Choroid plexus epithelial cell (primary cell): ENCODE results near the gene GNG12.
A peak's percentile ranks its signal among the peaks of the same experiment; 100 is the strongest.

Experiments
- DNase-seq: peaks from one replicate; pipeline ENCODE4 v3.0.0-alpha.2; 2010; ENCODE audit warnings: low read depth
- H3K4me3 ChIP-seq: 2 replicates; pipeline ENCODE4 v1.5.1; 2011; ENCODE audit warnings: low read depth, mild to moderate bottlenecking, control low read depth, low read length, moderate library complexity
- CTCF ChIP-seq: conservative IDR thresholded peaks from 2 replicates; pipeline ENCODE4 v1.5.1; 2011; ENCODE audit warnings: low read depth, mild to moderate bottlenecking, control low read depth, inconsistent platforms, low read length, moderate library complexity

The GNG12 gene

DNA sequence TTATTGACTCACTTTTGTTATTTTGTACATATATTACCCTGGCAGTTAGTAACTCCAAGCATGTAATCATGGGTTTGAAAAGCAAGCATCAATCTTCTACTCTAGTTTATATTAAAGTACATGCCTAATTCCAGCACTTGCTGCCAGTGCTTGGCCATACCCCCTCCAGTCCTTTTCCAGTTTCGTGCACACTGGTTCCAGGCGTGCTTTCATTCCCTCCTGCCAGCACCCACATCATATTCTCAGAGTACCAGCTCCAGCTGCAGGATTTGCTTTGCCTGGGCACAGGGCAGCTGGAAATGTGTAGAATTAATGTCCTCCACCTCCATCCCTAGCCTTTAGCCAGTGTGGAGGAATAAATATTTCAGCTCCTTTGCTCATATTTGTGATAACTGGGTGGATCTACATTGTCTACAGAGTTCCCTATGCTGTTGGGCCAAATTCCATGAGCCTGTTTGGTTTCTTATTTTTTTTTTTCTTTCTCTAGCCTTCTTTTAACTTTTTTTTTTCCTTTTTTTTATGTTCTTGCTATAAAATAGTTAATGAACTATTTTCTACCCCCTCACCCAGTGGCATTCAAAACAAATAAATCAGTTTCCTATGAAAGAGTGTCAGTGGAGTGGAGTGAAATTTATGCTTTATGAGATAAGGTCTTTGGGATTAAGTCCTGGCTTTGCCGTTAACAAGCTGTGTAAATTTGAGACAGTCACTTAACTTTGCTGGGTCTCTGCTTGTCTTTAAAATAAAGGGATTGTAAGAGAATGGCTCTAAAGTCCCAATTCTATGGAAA is 2.6 kb upstream of the GNG12 start:
- no peak overlapping the region for H3K4me3 ChIP-seq
- TF ChIP-seq CTCF: no peak
- no peak for DNase-seq

GRCh38 chr1:67834246-67834877 is 1.1 kb upstream of the GNG12 start:
- no peak for TF ChIP-seq CTCF
- no peak overlapping the region for H3K4me3 ChIP-seq
- DNase-seq: no peak

DNA sequence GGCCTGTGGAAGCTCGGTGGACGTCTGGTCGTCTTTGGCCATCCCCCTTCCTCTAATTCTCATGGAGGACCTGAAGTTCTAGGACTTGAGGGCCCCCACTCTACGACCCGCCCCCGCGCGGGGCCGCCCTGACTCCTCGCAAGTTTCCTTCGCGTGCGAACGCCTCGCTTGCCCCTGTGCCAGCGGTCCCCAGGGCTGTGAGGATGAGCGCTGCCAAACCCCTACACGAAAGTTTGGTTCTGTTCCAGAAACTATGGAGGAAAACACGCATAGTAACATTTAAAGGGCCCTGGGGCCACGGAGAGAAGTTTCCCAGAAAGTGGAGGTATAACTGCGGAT is 304 bp upstream of the GNG12 start:
- no peak for TF ChIP-seq CTCF
- no peak for DNase-seq
- peak overlapping the region; percentile 86 for H3K4me3 ChIP-seq

- peak overlapping the region; percentile 86 for H3K4me3 ChIP-seq
- peak; percentile 77 for DNase-seq
- peak; percentile 13 for TF ChIP-seq CTCF
Observed at GRCh38 chr1:67831850-67832513, 1.3 kb downstream of the GNG12 start.

DNA sequence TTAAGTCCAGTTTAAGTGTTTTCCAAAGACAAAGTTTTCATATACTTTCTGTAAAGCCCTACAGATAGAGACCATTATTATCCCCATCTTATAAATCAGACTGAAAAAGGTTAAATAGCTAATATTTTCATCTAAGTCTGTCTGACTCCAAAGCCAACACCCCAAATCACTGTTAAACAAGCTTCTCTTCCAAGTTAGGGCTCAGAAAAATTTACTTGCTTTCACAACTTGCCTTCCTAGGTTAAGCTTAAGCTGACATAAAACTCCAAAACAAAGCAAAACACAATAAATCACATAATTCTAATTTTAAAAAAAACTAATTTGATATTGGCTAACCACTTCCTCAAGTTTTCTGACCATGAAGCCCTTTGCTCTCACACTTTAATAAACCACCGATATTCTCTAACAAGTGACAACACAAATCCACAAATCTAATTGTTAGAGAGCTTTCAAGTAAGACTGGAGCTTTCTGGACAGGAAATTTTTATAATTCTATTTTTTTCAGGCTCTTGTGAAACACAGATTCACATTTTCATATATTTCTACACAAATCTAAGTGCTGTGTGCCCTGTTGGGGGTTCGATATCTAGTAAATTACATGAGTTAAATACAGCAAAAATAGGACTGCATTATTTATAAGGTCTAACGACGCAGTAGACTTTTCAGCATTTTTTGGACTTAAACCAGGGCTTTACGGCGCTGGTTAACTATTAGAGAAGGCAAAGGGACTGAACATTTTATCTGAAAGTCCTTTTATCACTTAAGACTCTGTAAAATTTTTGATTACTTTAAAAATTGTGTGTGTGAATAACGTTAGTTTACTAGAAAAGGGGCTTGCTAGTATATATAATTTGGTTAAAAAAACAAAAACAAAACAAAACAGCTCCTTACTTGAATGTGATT is 2.1 kb downstream of the GNG12 start:
- no peak for TF ChIP-seq CTCF
- DNase-seq: peak; percentile 30
- H3K4me3 ChIP-seq: peak overlapping the region; percentile 86

DNA sequence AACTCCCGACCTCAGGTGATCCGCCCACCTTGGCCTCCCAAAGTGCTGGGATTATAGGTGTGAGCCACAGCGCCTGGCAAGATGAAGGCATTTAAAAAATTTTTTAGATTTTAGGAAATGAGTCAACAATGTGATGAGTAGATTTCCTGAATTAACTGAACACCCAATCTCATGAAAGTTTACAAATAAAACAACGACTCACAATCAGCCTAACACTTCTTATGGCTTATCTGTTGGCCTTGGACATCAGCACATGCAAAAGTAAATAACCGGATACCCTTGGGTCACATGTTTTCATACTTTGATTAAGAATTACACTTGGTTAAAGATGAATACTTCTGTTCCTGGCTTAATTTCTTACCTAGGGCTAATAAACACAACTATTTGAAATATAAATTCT is 3.0 kb downstream of the GNG12 start:
- DNase-seq: peak; percentile 24
- H3K4me3 ChIP-seq: no peak overlapping the region
- TF ChIP-seq CTCF: no peak
